ENCODE data around the gene UBE2G2.

GRCh38 chr21:44815225-44815624 lies 13.6 kb upstream of the UBE2G2 start:
- no peak for TF ChIP-seq CTCF (IDR thresholded peaks at IDR 0.05; ENCODE audit: extremely low read depth in 1 of 2, insufficient read depth in 1 of 2, low read depth in 1 of 2, low read length in 2 of 2)
- TF ChIP-seq GATA2 (IDR thresholded peaks at IDR 0.05; ENCODE audit: insufficient read depth, insufficient read length, low read depth, low read length) = no peak
- no peak for TF ChIP-seq POLR2AphosphoS5 (IDR thresholded peaks at IDR 0.05; ENCODE audit: insufficient read depth, low read depth, low read length)
- TF ChIP-seq MAX (IDR thresholded peaks at IDR 0.05; ENCODE audit: insufficient read depth, insufficient read length) = no peak
- TF ChIP-seq EZH2 (IDR thresholded peaks at IDR 0.05; ENCODE audit: borderline replicate concordance, low read depth, low read length, severe bottlenecking) = no peak
- TF ChIP-seq POLR2A (IDR thresholded peaks at IDR 0.05; ENCODE audit: low read depth, low read length) = no peak
- no peak for TF ChIP-seq MYC (IDR thresholded peaks at IDR 0.05; ENCODE audit: low read depth, low read length)
- no peak for TF ChIP-seq FOS (IDR thresholded peaks at IDR 0.05; ENCODE audit: borderline replicate concordance, insufficient read depth, low read length)
